ENCODE data around the gene DNAH7. TPM values are rescaled to one million over a fixed set of nuclear protein-coding genes. Genes with fewer than 3 reads are reported as not detected.

The DNAH7 gene
- total RNA-seq, 2 donors from 2014 or later, result 3.4 to 10.1 TPM

DNA sequence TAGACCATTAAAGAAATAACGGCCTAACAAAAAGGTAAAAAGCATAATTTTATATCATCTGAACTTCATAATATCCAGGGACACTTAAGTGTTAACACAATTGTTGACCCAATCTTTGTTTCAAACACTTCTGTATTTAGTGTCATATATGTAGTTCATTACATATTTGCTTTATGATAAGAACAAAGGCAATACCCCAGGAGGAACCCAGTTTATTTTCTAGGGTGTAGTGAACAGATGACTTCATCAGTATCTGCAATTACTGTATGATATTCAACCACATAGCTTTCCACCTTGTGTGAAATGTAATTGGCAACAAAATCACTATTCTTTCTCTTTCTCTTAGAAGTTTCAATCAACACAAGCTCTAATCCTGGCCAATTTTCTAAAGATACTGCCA, 233.8 kb downstream of the DNAH7 start:
- 95% methylated on average over 1 of the region's 1 CpG for WGBS
- no peak for TF ChIP-seq POLR2A (IDR thresholded peaks at IDR 0.05)
- TF ChIP-seq, protein P1, sequence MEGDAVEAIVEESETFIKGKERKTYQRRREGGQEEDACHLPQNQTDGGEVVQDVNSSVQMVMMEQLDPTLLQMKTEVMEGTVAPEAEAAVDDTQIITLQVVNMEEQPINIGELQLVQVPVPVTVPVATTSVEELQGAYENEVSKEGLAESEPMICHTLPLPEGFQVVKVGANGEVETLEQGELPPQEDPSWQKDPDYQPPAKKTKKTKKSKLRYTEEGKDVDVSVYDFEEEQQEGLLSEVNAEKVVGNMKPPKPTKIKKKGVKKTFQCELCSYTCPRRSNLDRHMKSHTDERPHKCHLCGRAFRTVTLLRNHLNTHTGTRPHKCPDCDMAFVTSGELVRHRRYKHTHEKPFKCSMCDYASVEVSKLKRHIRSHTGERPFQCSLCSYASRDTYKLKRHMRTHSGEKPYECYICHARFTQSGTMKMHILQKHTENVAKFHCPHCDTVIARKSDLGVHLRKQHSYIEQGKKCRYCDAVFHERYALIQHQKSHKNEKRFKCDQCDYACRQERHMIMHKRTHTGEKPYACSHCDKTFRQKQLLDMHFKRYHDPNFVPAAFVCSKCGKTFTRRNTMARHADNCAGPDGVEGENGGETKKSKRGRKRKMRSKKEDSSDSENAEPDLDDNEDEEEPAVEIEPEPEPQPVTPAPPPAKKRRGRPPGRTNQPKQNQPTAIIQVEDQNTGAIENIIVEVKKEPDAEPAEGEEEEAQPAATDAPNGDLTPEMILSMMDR (IDR thresholded peaks at IDR 0.05), result no peak
- TF ChIP-seq POLR2AphosphoS5 (IDR thresholded peaks at IDR 0.05), result no peak
- intact Hi-C loops (cut with DNase I), result no loop called here

GRCh38 chr2:195830968-195831950, 237.4 kb downstream of the DNAH7 start:
- intact Hi-C loops (cut with DNase I), result no loop called here

More for the DNA sequence above, 233.8 kb downstream of the DNAH7 start:
- Histone ChIP-seq H3K27me3 (replicated peaks; ENCODE audit: insufficient read depth) (no peaks in the 10 kb centered on the region), H3K9me3 (no peaks in the 10 kb centered on the region), H3K36me3 (no peaks in the 10 kb centered on the region), H3K4me3 (no peak overlapping the region), H3K4me1 (replicated peaks) (no peaks in the 10 kb centered on the region), H3K27ac (no peak overlapping the region)
- no peak for DNase-seq (ENCODE audit: low spot score)

DNA sequence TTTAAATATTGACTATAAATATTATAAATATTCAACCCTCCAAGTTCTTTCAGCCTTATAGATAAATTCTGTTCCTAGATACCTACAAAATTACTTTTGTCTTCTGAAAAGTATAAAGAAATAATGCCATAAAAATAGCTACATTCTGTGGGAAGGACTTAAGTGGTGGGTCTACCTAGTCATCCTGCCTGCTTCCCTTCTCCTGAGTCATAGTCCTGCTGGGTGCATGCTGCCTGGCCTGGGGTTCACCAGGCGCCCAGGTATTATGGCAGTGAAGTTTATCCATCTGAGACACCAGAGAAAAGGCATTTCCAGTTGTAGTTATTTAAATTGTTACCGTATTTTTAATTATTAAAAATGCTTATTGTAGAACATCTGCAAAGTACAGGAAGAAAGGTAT, 244.2 kb downstream of the DNAH7 start:
- Histone ChIP-seq H3K4me3 (no peak overlapping the region), H3K27me3 (replicated peaks; ENCODE audit: insufficient read depth) (no peaks in the 10 kb centered on the region), H3K9me3 (no peaks in the 10 kb centered on the region), H3K36me3 (no peaks in the 10 kb centered on the region), H3K27ac (no peak overlapping the region), H3K4me1 (replicated peaks) (no peaks in the 10 kb centered on the region)
- intact Hi-C loops (cut with DNase I), result no loop called here
- DNase-seq (ENCODE audit: low spot score), result no peak
- TF ChIP-seq, protein P1 (IDR thresholded peaks at IDR 0.05), result no peak
- no peak for TF ChIP-seq POLR2A (IDR thresholded peaks at IDR 0.05)
- TF ChIP-seq POLR2AphosphoS5 (IDR thresholded peaks at IDR 0.05), result no peak
- 100% methylated on average over 2 of the region's 2 CpGs for WGBS

More at GRCh38 chr2:195830968-195831950, 237.4 kb downstream of the DNAH7 start:
- no peaks in the 10 kb centered on the region for H3K9me3 ChIP-seq
- no peaks in the 10 kb centered on the region for H3K4me1 ChIP-seq (replicated peaks)
- no peak overlapping the region for H3K27ac ChIP-seq
- DNase-seq (ENCODE audit: low spot score), result no peak
- TF ChIP-seq POLR2A (IDR thresholded peaks at IDR 0.05), result no peak
- TF ChIP-seq, protein P1 (IDR thresholded peaks at IDR 0.05), result no peak
- TF ChIP-seq POLR2AphosphoS5 (IDR thresholded peaks at IDR 0.05), result no peak
- no peaks in the 10 kb centered on the region for H3K36me3 ChIP-seq
- H3K27me3 ChIP-seq (replicated peaks; ENCODE audit: insufficient read depth), result no peaks in the 10 kb centered on the region
- no peak overlapping the region for H3K4me3 ChIP-seq
- WGBS, result 43% methylated on average over 3 of the region's 3 CpGs

DNA sequence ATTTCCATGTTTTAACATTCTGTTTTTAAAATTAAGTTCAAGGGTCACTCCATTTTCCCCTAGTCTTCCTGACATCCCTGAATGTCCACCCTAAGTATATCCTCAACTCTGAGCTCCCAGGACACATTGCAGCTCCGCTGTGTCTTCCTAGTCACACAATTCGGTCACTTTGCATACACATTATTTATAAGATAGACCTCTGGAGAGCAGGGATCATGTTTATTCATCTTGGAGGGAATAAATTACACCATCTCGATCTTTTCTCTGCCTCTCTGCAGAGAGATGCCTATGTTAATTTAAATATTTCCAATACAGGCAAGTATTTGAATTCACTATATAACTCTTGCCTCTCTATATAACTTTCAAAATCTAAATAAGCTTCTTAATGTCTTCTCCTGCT, 245.4 kb downstream of the DNAH7 start:
- intact Hi-C loops (cut with DNase I), result no loop called here
- 92% methylated on average over 3 of the region's 3 CpGs for WGBS

More for the DNA sequence above, 245.4 kb downstream of the DNAH7 start:
- no peak for DNase-seq (ENCODE audit: low spot score)
- H3K36me3 ChIP-seq, result no peaks in the 10 kb centered on the region
- no peaks in the 10 kb centered on the region for H3K27me3 ChIP-seq (replicated peaks; ENCODE audit: insufficient read depth)
- no peaks in the 10 kb centered on the region for H3K9me3 ChIP-seq
- no peaks in the 10 kb centered on the region for H3K4me1 ChIP-seq (replicated peaks)
- TF ChIP-seq POLR2A (IDR thresholded peaks at IDR 0.05) (no peak), POLR2AphosphoS5 (IDR thresholded peaks at IDR 0.05) (no peak)
- TF ChIP-seq, protein P1 (IDR thresholded peaks at IDR 0.05), result no peak
- no peak overlapping the region for H3K27ac ChIP-seq
- no peak overlapping the region for H3K4me3 ChIP-seq
